GM04504 (cell line): ENCODE measurements around the gene RUNX1.
"Not testable (repeated sequence)": the region's sequence is repeated elsewhere in the genome, so short reads cannot be mapped to it uniquely, and the experiment has no call there.

ENCODE experiments used
- DNase-seq: peaks from one replicate; pipeline ENCODE4 v3.0.0-alpha.2; 2012; ENCODE audit warnings: low read depth

Gene RUNX1

DNA sequence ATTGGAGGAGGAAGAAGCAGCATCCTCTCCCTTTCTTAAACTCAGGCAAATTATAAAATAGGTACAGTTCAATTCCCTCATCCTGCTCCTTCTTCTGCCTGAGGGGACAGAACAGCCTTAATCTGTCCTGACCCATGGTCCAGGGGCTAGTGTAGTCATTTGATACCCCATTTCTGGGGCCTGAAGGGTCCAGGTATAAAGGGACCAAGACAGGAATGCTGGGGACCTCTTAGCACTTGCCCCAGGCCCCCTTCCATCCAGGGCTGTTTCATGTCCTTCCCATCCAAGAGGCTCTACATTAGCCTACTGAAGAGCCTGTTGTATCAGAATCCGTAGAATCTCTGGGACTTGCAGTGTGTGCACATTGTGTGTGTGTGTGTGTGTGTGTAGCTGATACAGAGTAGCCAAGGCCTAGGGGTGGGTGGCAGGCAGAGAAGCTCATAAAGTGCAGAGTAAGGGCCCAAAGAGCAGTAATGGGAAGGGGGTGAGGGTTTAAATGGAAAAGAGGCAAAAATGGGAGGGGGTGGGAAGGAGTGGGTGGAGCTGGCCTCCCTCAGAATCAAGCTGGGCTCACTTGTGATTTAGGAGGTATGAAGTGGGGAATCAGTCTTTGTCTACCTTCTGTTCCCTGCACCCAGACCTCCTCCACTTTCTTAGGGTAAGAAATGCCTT lies 32.4 kb downstream of the RUNX1 start:
- DNase-seq, result no peak

DNA sequence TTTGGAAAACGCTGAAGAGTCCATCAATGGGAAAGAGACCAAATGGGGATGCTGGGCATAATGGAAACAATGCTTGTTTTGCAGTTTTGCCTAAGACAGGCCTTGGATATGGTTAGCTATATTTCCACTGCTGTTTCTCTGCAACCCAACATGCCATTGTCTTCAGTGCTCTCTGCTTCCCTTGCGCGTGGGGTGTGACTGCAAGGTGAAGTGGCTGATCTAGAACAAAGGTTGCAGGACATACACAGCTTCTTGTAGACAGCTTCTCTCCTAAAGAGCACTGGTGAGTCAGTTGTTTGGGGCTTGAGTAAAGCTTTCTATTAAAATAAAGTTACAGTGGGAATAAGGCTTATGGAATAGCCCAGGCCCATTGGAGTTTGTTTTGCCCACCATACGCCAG lies 33.0 kb downstream of the RUNX1 start:
- DNase-seq, result no peak

DNA sequence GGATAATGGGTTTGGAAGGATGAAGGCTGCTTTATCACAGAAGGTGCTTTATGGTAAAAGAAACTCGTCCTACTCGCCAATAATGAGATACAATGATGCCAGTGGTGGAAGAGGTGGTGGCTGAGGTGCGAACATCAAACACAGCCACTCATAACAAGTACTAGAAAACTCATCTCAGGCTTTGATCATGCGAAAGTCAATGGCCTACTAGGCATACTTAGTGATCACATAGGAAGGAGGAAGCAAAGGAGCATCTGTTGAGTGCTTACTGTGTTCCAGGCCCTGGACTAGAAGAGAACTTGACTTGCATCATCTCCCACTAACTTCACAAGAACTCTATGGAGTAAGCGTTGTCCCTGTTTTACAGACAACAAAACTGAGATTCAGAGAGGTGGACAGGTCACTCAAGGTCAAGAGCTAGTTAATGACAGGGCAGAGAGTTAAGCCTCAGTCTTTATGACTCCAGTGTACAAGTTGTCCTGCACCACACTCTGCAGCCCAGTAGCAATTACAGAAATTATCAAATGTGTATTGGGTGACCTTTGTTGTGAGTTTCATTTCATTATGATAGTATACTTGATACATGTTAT lies 33.6 kb downstream of the RUNX1 start:
- DNase-seq, result no peak

DNA sequence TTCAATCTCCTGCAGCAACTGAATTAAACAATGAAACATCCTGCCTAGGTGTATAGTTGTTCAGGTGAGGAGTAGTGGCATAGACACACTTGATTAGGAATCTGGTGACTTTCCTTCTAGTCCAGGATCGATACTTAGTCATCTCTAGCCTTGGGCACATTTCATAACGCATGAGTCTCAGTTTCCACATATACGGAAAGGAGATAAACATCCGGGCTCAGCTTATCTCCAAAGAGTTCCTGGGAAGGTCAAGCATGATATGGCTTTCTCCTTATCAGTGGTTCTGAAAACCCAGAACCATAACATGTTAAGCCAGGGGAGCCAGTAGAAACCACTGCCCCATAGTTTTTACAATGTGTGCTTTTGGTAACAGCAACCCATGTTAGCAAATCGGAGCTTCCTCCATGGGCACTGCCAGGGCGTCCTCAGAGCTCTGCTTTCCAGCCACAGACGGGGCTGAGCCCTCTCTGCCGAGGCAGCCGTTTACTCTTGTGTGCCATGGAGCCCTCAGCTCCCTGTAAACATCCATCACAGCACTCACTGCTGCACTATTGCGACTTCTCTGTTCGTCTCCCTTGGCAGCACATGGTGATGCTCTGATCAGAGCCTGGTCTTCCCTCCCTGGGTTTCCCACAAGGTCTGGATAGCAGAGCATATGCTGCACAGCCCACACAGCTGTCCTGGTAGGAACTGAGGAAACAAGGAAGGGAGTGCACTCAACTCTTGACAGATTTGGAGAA lies 34.6 kb downstream of the RUNX1 start:
- DNase-seq, result no peak

DNA sequence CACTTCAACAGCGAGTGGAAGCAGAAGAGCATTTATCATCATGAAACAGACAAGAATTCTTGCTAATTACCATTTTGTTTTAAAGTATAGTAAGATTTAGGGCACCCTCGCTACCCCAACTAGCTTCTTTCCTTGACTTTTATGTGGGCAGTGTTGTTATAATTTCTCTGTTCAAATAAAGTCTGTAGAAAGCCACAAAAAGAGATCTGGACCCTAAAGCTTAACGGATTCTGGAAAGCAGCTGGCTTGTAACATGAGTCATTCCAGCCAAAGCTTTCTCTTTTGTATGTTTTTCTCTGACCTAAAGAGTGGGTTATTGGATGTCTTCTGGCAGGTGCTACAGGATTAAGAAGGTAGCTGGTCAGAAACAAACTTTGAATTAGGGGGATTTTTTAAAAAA lies 37.4 kb downstream of the RUNX1 start:
- DNase-seq, result no peak

DNA sequence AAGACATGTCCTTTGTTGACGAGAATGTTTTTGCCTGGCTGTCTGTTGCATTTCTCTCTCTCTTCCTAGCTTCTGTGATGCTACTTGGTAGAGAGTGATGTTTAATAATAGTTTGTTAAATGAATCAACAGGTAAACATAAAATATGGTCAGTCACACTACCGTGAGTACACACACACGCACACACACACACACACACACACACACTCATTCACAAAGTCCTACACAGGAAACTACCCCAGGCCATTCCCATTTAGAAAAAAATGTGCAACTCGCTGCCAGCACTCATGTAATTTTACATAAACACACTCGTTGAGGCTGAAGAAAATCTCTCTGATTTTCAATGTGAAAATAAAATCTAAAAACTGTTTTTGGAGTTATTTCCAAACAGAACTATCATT lies 38.7 kb downstream of the RUNX1 start:
- DNase-seq, result no peak

DNA sequence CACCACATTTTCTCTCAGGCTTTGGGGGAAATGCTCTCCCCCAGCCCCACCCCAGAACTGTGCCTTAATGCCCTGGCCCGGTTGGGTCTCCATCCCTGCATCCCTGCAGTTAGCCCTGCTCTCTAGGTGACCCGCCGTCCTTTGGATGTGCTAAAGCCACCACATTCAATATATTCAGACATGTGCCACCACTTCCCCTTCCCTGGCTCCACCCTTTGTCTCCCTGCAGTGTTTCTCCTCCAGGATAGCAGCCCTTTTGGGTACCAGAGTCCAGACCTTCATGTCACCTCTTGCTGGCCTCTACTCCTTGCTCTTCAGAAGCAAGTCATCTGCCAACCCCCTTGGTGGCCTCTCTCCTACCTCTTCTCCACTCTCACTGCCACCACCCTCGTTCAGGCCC lies 41.8 kb downstream of the RUNX1 start:
- DNase-seq, result no peak

DNA sequence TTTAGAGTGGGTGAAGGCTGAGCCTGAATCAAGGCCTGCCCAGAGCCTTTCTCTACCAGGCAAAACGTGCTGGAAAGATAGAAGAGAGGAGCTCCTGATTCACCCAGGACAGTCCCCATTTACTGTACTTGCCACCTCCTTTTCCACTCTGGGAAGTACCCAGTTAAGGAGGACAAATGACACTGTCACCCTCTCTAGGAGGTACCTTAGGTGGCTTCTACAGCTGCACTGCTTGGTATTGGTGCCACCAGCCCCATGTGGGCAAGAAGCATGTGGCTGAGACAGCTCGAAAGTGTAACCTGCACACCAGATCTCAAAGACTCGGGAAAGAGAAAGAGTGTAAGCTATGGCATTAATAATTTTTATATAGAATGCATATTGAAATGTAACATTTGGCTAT lies 42.3 kb downstream of the RUNX1 start:
- no peak for DNase-seq

DNA sequence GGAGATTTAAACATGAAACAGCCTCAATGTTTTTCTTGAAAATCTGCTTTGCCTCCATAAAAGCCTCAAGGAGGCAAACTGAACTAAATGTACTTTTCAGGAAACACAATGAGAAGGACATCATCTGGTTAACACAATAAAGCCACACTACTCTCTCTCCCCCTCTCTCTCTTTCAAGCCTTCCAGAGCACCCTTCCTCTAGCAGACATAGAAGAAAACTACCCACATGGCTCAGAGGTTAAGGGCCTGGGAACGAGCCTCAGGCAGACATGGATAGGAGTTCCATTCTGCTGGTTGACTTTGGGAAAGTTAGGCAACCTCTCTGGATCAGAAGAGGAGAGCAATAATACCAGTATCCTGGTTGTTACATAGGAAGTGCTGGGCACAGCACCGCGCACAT lies 42.9 kb downstream of the RUNX1 start:
- DNase-seq, result no peak

DNA sequence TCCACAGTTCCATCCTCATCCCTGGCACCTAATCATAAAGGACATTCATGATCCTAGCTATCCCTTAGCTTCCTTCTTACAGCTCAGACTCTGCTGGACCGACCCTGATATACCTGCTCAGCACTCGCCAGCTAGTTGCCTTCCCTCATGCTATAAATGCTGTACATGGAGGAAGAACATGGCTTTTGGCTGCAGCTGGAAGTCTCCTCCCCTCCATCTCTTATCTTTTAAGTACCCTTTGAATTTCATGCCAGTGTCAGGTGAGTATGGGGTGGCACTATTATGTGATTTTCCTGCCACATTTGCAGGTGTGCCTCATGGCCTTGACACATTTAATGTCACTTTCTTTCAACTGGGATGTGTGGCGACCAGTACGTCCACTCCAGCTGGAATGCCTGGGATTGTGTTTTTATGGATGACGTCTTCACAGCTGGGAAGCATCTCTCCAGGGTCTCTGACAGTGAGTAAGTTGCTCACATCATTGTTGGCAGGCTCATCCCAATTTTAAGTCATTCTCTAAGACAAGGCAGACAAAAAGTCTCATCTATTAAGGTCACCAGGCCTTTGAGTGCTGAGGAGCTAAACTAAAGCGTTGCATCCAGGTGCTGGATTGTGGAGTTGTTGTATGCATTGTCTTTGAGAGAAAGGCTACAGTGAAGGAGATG lies 43.4 kb downstream of the RUNX1 start:
- no peak for DNase-seq

DNA sequence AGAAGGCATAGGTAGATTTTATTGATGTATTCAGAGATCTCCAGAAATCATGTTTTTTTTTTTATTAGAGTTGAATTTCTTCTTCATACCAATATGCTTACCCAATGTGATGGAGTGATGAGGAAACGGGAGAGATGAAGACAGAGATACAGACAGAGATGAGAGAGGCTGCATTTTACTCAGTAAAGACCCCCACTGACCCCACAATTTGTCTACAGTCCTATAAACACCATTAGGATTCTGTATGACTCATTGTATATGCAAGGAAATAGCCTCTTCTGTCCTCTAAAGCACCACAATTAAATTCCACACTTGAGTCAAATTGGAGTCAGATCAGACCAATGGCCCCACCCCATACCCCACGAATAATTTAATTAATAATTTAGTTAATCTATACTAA lies 44.0 kb downstream of the RUNX1 start:
- DNase-seq, result no peak

DNA sequence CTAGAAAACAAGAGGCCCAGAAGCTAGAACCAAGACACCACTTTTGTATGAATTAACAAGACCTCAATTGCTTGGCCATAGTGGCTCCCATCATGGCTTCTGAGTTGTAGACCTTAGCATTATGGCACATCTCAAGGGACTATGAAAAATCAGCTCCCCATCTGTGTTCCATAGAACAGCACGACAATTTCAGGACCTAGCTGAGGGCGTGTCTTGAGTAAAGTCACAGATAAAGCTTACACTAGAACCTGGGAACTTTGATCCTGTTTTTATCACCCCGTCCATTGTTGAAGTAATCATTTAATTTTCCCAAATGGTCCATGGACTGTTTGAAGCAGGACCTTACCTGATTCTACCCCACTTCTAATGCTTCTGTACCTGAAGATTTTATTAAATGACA lies 44.8 kb downstream of the RUNX1 start:
- no peak for DNase-seq

DNA sequence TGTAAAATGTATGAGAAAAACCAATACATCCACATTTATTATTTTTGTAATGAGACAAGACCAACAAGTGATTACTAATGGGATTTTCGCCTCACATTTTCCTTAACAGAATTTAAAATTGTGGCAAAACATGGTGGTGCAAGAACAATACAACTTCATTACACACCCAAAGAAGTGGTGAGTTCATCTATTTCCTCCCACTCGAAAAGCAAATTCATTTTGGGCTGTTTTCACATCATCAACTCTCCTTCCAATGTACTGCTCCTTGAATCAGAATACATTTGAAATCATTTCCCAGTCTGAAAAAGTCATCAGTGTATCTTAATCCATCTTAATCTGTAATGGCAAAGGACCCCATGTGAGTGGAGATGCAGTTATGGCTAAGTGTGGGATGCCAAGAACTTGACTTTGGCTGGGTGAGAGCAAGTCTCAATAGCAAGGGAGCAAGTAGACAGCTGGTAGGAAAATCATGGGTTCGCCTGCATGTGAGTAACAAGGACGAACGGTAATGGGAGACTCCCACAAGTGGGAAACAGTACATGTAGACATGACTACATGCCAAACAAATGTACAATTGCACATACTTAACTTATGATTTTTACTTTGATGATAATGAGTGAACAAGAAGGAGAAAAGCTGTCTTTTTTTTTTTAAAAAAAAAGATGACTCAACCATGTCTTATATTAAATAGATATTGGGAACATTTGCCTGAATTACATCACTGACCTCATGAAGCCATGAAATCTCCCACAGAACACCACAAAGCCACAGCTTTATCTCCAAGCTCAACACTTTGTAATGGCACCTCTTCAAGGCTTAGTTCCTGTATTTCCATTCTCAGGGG lies 46.0 kb downstream of the RUNX1 start:
- DNase-seq, result no peak

DNA sequence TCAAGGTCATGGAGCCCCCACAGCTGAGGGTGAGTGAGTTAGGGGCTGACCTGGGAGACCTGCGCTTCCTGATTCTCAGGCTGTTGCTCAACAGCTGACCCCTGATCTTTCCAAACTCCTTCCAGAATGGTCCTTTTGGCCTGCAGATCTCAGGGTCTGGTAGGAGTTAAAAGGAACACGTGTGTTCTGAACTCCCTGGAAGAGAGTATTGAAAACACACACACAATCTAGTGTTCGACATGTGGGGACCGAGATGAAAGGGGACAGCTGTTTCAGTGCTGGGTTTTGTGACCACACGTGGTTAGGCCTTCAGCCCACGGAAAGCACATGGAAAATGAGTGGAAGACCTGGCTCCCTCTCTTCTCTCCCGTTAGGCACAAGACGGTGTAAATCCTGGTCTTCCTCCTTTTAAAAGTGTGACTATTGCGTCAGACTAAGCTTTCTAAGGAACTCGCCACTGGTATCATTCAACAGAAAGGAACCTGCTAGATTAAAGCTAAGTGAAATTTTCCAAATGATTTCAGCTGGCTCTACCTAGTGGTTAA lies 49.6 kb downstream of the RUNX1 start:
- no peak for DNase-seq

DNA sequence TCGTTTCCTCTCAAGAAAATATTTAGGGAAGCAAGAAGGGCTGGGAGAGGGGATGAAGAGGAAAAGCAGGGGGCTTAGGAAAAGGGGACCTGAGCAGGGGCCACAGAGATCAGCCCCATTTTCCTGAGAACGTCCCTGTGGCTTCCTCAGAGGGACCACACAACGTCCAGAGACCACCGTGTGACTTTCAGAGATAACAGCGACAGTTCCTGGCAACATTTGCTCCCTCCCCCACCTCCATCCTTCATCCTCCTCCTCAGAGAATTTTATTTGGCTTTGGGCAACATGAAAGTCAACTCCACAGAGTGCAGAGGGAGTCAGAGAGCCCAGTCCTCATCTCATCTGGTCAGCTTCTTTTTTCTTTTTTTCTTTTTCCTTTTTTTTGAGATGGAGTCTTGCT lies 50.9 kb downstream of the RUNX1 start:
- DNase-seq, result no peak

DNA sequence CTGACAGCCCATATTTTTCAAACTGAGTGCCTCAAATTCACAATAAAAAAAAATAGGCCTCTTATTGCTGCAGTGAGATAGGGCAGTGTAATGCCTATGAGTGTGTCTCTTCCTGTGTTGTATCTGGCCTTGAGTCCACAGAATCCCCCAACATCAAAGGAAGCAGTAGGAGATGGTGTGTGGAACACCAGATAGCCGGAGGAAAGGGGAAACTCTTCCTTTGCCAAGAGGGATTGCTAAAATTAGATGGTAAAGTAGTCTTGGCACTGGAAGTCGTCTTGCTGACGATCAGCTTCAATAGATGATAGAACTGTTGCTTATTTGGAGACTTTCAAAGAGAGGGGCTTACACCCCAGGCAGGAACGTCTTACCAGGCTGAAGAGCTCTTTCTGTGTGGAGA lies 51.8 kb downstream of the RUNX1 start:
- DNase-seq, result no peak

DNA sequence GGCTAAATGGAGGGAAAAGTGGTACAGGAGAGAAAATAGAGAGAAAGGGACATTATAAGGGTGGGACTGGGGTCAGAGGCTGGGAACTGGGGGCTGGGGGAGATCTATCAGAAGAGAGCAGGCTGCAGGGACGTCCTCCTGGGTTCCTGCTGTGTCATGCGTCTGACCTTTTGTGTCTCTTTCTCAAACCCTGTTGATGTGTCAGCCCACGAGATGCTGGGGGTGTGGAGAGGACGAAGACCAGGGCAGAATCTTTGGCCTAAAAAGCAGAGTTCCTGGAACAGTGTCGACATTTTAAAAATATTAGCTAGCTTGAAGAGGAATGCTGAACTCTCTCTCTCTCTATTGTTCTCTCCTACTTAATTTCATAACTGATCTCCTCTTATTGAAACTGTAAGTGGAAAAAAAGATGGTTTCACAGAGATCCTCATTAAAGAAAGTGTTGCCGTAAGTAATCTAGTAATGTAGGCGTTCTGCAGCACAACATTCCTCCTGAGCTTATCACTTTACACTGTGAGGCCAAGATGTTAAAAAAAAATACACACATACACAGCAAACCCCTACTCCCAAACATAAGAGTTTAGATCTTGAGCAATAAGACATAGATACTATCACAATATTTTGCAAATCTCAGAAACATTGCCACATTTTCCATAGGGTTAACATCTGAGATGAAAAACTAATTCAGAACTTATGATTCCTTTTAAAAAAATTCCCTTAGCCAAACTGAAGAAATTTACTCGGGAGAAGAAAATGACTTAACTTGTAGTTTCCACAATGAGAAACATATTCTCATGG lies 52.6 kb downstream of the RUNX1 start:
- DNase-seq, result no peak

DNA sequence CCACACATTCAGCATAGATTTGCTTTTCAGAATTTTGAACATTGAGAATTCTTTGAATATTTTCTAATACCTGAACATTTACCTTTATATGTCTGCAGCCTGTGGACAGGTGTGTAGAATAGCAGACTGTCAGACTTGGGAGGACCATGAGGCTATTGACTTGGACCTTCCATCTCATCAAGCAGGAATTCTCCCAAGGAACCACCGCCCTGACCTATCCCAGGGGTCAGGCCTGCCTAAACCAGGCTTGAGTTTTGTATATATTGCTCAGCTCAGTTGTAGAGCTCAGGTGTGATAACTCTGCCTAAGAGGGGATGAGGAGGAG lies 53.2 kb downstream of the RUNX1 start:
- DNase-seq, result no peak

DNA sequence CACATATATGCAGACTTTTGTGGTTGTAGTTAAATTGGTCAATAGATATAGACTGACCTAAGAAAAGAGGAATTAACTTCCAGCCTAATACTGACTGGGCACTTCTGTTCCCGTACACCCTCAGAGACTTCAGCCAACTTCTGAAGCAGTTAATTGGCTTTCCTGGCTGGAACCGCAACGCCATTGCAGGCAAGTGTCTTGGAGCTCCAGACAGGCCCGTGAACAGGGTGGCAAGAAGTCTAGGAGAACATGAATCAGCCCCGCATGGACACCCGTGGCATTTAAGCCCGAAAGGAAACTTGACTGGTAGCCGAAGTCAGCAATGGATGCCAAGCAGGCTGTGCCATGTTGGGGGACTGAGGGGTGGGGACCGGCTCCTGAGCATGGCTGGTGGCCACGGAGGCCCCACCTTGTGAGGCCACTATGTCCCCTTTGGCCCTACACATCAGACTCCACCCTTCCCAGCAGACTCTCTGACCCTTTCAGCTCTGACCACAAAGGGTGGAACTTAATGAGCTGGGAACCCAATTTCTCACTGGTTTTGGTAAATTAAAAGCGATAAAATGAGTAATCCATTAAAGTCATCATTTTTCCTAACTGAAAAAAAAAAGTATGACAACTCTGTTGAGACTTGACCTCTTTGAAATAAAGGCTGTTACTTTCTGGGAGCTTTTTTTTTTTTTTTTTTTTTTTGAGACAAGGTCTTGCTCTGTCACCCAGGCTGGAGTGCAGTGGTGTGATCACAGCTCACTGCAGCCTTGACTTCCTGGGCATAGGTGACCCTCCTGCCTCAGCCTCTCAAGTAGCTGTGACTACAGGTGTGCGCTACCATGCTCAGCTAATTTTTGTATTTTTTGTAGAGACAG lies 54.1 kb downstream of the RUNX1 start:
- DNase-seq, result no peak

DNA sequence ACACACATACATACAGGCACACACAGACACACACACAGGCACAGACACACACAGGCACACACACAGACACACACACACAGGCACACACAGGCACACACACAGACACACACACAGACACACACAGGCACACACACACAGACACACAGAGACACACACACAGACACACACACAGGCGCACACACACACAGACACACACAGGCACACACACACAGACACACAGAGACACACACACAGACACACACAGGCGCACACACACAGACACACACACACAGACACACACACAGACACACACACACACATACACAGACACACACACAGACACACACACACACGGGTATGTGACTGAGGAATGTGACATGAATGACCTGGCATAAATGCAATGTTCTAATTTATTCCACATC lies 55.6 kb downstream of the RUNX1 start:
- not testable (repeated sequence) for DNase-seq
